Ecto neural progenitor cell (in vitro differentiated cells): Measurements from ENCODE around the gene GTPBP2.

ENCODE experiments used
- DNase-seq: peaks from one replicate; pipeline ENCODE4 v3.0.0-alpha.2; 2018; ENCODE audit warnings: low spot score

GTPBP2 gene

DNA sequence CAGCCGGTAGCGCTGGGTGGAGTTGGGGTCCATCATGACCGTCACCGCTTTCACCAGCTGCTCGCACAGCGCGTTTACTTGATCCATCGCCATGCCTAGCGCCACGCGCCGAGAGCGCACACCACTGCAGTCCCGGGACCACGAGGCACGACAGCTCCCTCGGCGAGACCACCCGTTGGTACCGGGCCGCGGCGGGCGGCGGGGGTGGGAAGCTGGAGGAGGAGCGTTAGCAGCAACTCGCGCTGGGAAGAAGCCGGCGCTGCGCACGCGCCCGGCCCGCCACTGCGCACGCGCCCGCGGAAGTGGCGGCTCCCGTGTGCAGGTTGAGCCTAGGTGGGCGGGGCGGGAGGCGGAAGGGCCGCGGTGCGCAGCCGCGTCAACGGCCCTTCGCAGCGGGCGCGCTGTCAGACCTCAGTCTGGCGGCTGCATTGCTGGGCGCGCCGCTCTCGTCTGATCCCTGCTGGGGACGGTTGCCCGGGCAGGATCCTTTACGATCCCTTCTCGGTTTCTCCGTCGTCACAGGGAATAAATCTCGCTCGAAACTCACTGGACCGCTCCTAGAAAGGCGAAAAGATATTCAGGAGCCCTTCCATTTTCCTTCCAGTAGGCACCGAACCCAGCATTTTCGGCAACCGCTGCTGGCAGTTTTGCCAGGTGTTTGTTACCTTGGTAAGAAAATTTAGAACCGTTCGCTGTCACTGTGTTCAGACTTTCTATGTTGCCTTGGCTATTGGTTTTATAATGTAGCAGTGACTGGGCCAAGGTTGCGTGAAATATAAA is 53.1 kb downstream of the GTPBP2 start, which contains the start of the genes POLH and XPO5:
Gene POLH, plus strand, starts transcription at position 414 of the 780 bp plus-strand sequence. CDS start 6,135 bp downstream, outside the sequence.
Gene XPO5, minus strand, starts transcription at position 267 of the 780 bp plus-strand sequence. Its CDS starts 174 bp downstream, at position 93.
- peak; percentile 95 for DNase-seq

GRCh38 chr6:43575105-43575771 is 53.8 kb downstream of the GTPBP2 start:
- DNase-seq = no peak

DNA sequence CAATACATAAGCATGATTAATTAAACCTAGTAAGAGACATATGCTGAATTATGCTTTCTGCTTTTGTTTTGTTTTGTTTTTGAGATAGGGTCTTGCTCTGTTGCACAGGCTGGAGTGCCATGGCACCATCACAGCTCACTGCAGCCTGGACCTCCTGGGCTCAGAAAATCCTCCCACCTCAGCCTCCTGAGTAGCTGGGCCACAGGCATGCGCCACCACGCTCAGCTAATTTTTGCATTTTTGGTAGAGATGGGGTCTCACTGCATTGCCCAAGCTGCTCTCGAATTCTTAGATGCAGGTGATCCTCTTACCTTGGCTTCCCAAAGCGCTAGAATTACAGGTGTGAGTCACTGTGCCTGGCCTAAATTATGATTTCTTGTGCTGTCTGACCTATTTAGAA is 57.0 kb downstream of the GTPBP2 start:
- no peak for DNase-seq

GRCh38 chr6:43570876-43571441 is 58.1 kb downstream of the GTPBP2 start:
- no peak for DNase-seq
